ENCODE measurements around the gene MAML3.

DNA sequence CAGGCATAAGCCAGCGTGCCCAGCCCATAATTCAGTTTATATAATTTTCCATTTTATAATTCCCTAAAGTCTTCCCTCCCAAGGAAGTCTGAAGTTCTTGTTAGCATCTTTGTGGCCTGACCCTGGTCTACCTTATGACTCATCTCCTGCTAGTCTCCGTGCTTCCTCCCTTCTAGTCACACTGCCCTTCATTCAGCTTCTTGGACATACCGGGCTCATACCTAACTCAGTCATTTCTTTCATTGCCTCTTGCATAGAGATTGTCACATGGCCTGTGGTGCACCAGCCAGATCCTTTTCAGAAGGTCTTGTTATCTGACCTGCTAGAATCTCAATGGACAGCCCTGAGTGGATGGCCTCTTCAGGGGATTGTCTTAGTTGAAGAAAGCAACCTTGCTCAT lies 22.8 kb upstream of the MAML3 start:
- TF ChIP-seq, protein P1, sequence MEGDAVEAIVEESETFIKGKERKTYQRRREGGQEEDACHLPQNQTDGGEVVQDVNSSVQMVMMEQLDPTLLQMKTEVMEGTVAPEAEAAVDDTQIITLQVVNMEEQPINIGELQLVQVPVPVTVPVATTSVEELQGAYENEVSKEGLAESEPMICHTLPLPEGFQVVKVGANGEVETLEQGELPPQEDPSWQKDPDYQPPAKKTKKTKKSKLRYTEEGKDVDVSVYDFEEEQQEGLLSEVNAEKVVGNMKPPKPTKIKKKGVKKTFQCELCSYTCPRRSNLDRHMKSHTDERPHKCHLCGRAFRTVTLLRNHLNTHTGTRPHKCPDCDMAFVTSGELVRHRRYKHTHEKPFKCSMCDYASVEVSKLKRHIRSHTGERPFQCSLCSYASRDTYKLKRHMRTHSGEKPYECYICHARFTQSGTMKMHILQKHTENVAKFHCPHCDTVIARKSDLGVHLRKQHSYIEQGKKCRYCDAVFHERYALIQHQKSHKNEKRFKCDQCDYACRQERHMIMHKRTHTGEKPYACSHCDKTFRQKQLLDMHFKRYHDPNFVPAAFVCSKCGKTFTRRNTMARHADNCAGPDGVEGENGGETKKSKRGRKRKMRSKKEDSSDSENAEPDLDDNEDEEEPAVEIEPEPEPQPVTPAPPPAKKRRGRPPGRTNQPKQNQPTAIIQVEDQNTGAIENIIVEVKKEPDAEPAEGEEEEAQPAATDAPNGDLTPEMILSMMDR (IDR thresholded peaks at IDR 0.05) = no peak
- no peak for TF ChIP-seq POLR2AphosphoS5 (IDR thresholded peaks at IDR 0.05)

All from suprapubic skin (tissue), 3 donors.